KMS-11 (cell line): ENCODE results near the gene SERPINB10.

ENCODE experiments used
- H2AFZ ChIP-seq: fragments of 200-600 bp; sonication (generic); 2 replicates; pipeline ENCODE4 v1.6.1; 2016; ENCODE audit warnings: antibody characterized with exemption, mixed run types, low read depth
- H3K27ac ChIP-seq: fragments of 200-600 bp; sonication (generic); 2 replicates; pipeline ENCODE4 v1.6.1; 2016; ENCODE audit warnings: mild to moderate bottlenecking, mixed run types
- H3K27me3 ChIP-seq: fragments of 200-600 bp; sonication (generic); 2 replicates; pipeline ENCODE4 v1.6.1; 2017; ENCODE audit warnings: mild to moderate bottlenecking, low read depth, mixed run types, moderate library complexity; ENCODE audit not compliant: insufficient read depth
- H3K36me3 ChIP-seq: fragments of 200-600 bp; sonication (generic); 2 replicates; pipeline ENCODE4 v1.6.1; 2017; ENCODE audit warnings: mild to moderate bottlenecking, mixed run types; ENCODE audit not compliant: insufficient read depth
- H3K4me1 ChIP-seq: fragments of 200-600 bp; sonication (generic); 2 replicates; pipeline ENCODE4 v1.6.1; 2016; ENCODE audit warnings: mild to moderate bottlenecking, low read depth, mixed run types; ENCODE audit not compliant: poor library complexity, severe bottlenecking
- H3K4me2 ChIP-seq: fragments of 200-600 bp; sonication (generic); 2 replicates; pipeline ENCODE4 v1.7.0; 2016; ENCODE audit warnings: mild to moderate bottlenecking, mixed run types
- H3K4me3 ChIP-seq: fragments of 200-600 bp; sonication (generic); IDR thresholded peaks from 2 replicates; pipeline ENCODE4 v1.6.1; 2017; ENCODE audit warnings: low read depth, low read length, mixed read lengths; ENCODE audit not compliant: insufficient read depth
- H3K79me2 ChIP-seq: fragments of 200-600 bp; sonication (generic); 2 replicates; pipeline ENCODE4 v1.6.1; 2016; ENCODE audit warnings: low read depth, mixed run types; ENCODE audit not compliant: insufficient read depth
- H3K9ac ChIP-seq: fragments of 200-600 bp; sonication (generic); 2 replicates; pipeline ENCODE4 v1.6.1; 2016; ENCODE audit warnings: mild to moderate bottlenecking, mixed run types
- H4K20me1 ChIP-seq: fragments of 200-600 bp; sonication (generic); 2 replicates; pipeline ENCODE4 v1.6.1; 2016; ENCODE audit warnings: mild to moderate bottlenecking, mixed run types; ENCODE audit not compliant: insufficient read depth
- TF ChIP-seq, protein P1 (sequence below): fragments of 200-600 bp; sonication (generic); conservative IDR thresholded peaks from 2 replicates; pipeline ENCODE4 v1.6.1; 2017; ENCODE audit warnings: low read depth, mild to moderate bottlenecking, antibody characterized with exemption, low read length, moderate library complexity, mixed read lengths

Gene SERPINB10

DNA sequence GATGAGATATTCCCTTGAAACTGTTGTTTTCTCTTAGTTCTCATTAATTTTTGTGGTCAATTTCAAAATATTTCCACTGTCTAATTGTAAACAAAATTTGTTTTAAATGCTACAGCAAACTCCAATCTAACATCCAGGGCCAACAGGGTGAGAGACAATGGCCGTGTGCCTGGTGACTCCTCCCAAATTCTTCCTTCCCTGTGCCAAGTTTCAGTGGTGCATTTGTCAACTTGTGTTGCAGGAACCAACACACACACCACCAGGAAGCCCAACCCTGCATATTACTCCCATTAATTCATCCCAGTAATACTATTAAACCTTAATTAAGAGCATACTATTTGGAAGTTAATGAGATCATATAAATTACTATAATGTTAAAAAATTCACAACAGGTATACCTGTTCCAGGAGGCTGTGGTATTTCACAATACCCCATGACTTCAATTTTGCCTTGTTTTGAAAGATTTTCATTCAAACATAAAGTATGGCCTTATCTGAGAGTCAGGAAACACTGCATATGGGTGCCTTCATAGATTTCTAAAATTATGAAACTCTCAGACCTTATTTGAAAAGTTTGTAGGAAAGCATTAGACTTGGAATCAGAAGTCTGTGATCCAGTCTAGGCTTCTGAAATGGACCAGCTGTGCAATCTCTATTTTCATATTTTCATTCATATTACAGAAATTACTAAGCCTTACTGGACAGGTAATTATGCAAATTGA is 19.1 kb upstream of the SERPINB10 start:
- Histone ChIP-seq H3K36me3 (no peaks in the 10 kb centered on the region), H3K9ac (no peak overlapping the region), H2AFZ (no peak overlapping the region), H3K4me2 (no peak overlapping the region), H3K79me2 (no peaks in the 10 kb centered on the region), H3K4me3 (no peak overlapping the region), H3K27ac (no peak overlapping the region), H3K4me1 (no peaks in the 10 kb centered on the region), H4K20me1 (no peaks in the 10 kb centered on the region), H3K27me3 (no peaks in the 10 kb centered on the region)
- TF ChIP-seq, protein P1, sequence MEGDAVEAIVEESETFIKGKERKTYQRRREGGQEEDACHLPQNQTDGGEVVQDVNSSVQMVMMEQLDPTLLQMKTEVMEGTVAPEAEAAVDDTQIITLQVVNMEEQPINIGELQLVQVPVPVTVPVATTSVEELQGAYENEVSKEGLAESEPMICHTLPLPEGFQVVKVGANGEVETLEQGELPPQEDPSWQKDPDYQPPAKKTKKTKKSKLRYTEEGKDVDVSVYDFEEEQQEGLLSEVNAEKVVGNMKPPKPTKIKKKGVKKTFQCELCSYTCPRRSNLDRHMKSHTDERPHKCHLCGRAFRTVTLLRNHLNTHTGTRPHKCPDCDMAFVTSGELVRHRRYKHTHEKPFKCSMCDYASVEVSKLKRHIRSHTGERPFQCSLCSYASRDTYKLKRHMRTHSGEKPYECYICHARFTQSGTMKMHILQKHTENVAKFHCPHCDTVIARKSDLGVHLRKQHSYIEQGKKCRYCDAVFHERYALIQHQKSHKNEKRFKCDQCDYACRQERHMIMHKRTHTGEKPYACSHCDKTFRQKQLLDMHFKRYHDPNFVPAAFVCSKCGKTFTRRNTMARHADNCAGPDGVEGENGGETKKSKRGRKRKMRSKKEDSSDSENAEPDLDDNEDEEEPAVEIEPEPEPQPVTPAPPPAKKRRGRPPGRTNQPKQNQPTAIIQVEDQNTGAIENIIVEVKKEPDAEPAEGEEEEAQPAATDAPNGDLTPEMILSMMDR = no peak

DNA sequence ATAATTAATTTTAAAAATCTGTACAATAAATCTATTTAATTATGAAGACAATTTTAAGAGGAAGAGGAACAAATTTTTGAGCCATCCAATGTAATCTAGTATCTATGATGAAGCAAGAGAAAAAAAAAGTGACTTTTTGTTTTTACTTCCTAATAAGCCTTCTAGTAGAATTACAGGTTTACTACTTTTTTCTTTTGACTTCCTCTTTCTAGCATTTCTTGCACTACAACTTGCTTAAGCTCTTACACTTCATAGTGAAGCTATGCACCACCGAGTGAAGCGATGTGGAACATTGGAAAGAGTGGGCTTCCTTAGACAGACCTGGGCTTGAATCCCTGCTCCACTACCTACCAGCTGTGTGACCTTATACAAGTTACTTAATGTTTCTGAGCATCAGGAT is 18.1 kb upstream of the SERPINB10 start:
- Histone ChIP-seq H2AFZ (no peak overlapping the region), H3K4me2 (no peak overlapping the region), H3K27me3 (no peaks in the 10 kb centered on the region), H3K4me1 (no peaks in the 10 kb centered on the region), H3K4me3 (no peak overlapping the region), H3K9ac (no peak overlapping the region), H3K79me2 (no peaks in the 10 kb centered on the region), H4K20me1 (no peaks in the 10 kb centered on the region), H3K36me3 (no peaks in the 10 kb centered on the region), H3K27ac (no peak overlapping the region)
- TF ChIP-seq, protein P1 = no peak

DNA sequence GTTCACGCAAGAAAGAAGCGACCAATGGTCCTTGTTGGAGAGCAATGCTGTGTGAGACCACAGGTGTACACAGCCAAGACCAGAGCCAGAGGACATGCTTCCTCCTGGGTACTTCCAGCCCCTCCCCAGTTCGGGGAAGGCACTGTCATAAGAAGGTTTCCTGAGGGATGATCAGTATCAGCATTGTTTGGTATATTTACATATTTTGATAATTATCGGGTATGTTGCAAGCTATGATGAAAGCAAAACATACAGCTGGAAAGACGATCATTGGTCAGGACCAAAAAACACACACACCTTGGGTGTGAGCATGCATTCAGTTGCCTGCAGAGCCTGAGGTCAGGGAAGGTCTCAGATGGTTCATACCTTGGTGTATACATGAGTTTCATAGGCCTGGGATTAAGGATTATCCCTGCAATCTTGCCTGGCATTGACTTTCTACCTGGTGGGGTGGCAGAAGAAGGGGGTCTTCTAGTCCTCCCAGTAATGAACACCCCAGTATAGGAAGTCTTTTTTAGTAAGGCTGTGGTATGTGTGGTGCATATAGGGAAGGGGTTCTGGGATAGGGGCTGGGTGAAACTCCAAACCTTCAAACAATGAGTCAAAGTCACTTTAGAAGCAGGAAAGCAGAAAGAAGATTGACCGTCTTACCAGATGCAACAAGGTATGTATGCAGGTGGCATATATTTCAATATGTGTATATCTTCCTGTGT is 17.4 kb upstream of the SERPINB10 start:
- Histone ChIP-seq H3K9ac (no peak overlapping the region), H3K4me2 (no peak overlapping the region), H4K20me1 (no peaks in the 10 kb centered on the region), H3K4me3 (no peak overlapping the region), H3K27ac (no peak overlapping the region), H3K27me3 (no peaks in the 10 kb centered on the region), H2AFZ (no peak overlapping the region), H3K79me2 (no peaks in the 10 kb centered on the region), H3K4me1 (no peaks in the 10 kb centered on the region), H3K36me3 (no peaks in the 10 kb centered on the region)
- TF ChIP-seq, protein P1 = no peak

DNA sequence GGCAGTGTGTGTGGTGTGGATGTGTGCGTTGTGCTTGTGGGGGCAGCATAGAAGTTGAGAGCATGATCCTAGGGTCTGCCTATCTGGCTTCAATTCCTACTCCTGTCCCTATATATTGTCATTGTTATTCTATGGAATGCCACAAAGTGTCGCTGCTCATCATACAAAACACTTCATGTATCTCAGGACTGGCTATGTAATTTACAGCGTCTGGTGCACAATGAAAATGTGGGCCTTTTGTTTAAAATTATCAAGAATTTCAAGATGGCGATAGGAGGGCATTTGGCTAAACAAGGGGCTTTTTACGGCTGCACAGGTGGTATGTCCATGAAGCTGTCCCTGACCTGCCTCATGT is 16.8 kb upstream of the SERPINB10 start:
- H3K4me2 ChIP-seq = no peak overlapping the region
- no peak overlapping the region for H3K9ac ChIP-seq
- H3K36me3 ChIP-seq = no peaks in the 10 kb centered on the region
- no peak overlapping the region for H2AFZ ChIP-seq
- H3K27me3 ChIP-seq = no peaks in the 10 kb centered on the region
- no peak overlapping the region for H3K4me3 ChIP-seq
- no peaks in the 10 kb centered on the region for H3K4me1 ChIP-seq
- TF ChIP-seq, protein P1 = no peak
- no peaks in the 10 kb centered on the region for H3K79me2 ChIP-seq
- H4K20me1 ChIP-seq = no peaks in the 10 kb centered on the region
- H3K27ac ChIP-seq = no peak overlapping the region
